NCI-H2107 treated with DMSO at 0.1 percent for 48 hours (cell line): ENCODE measurements around the gene DIDO1.
"Not testable (repeated sequence)": the region's sequence is repeated elsewhere in the genome, so short reads cannot be mapped to it uniquely, and the experiment has no call there.

ENCODE experiments used
- DNase-seq: peaks from one replicate; lab custom pipeline; 2025; ENCODE audit not compliant: unreplicated experiment; lab: John Stamatoyannopoulos, UW

Gene DIDO1

GRCh38 chr20:62880935-62881661 lies 45.2 kb downstream of the DIDO1 start:
- DNase-seq = no peak

- DNase-seq = no peak
Measured at GRCh38 chr20:62880147-62880934, 46.0 kb downstream of the DIDO1 start.

- no peak for DNase-seq
Measured at GRCh38 chr20:62879275-62880146, 46.8 kb downstream of the DIDO1 start.

- no peak for DNase-seq
Measured at GRCh38 chr20:62878244-62879038, 47.9 kb downstream of the DIDO1 start.

GRCh38 chr20:62876902-62877816 lies 49.1 kb downstream of the DIDO1 start:
- no peak for DNase-seq

- no peak for DNase-seq
Measured at GRCh38 chr20:62876501-62876901, 49.8 kb downstream of the DIDO1 start.

GRCh38 chr20:62875419-62876361 lies 50.6 kb downstream of the DIDO1 start:
- DNase-seq = peak; percentile 82

GRCh38 chr20:62874964-62875344 lies 51.4 kb downstream of the DIDO1 start:
- DNase-seq = no peak

GRCh38 chr20:62873681-62874031 lies 52.6 kb downstream of the DIDO1 start:
- not testable (repeated sequence) for DNase-seq

- DNase-seq = no peak
Measured at GRCh38 chr20:62873280-62873679, 53.0 kb downstream of the DIDO1 start.

- DNase-seq = no peak
Measured at GRCh38 chr20:62872862-62873261, 53.4 kb downstream of the DIDO1 start.

GRCh38 chr20:62872184-62872847 lies 54.0 kb downstream of the DIDO1 start:
- no peak for DNase-seq

GRCh38 chr20:62864207-62864606 lies 62.1 kb downstream of the DIDO1 start:
- no peak for DNase-seq

- DNase-seq = no peak
Measured at GRCh38 chr20:62861726-62862336, 64.5 kb downstream of the DIDO1 start, which contains the start of gene TCFL5. Gene TCFL5, minus strand, starts transcription at chr20:62861822. Its CDS starts 152 bp downstream, at chr20:62861670.

GRCh38 chr20:62860924-62861691 lies 65.2 kb downstream of the DIDO1 start:
- no peak for DNase-seq

- DNase-seq = no peak
Measured at GRCh38 chr20:62860391-62860923, 65.8 kb downstream of the DIDO1 start.

- no peak for DNase-seq
Measured at GRCh38 chr20:62859721-62860120, 66.6 kb downstream of the DIDO1 start.
